Ovary (tissue), 9 donors: ENCODE measurements around the gene FAM229A. TPM values are rescaled to one million over a fixed set of nuclear protein-coding genes. Genes with fewer than 3 reads are reported as not detected.
"Not testable (repeated sequence)": the region's sequence is repeated elsewhere in the genome, so short reads cannot be mapped to it uniquely, and the experiment has no call there.

Experiments used
- DNase-seq, 5 donors: peaks; one replicate each; pipeline ENCODE4 v3.0.0-alpha.2; 2019 to 2020
- H3K27ac ChIP-seq, 2 donors: fragments of 200-600 bp; one replicate each; pipeline versions ENCODE4 v1.5.1 to v1.8.0; 2019 to 2022
- H3K27me3 ChIP-seq: fragments of 200-600 bp; one replicate; pipeline ENCODE4 v1.8.0; 2022
- H3K36me3 ChIP-seq: fragments of 200-600 bp; sonication (generic); one replicate; pipeline ENCODE4 v1.5.1; 2019
- H3K4me1 ChIP-seq: one replicate; pipeline ENCODE4 v1.8.1; 2013; ENCODE audit warnings: mild to moderate bottlenecking, moderate library complexity; ENCODE audit not compliant: insufficient read depth
- H3K4me3 ChIP-seq: fragments of 200-600 bp; sonication (generic); one replicate; pipeline ENCODE4 v1.5.1; 2017
- H3K9me3 ChIP-seq, 2 donors: fragments of 200-600 bp in 1 of 2; sonication (generic) in 1 of 2; one replicate each; pipeline versions ENCODE4 v1.5.1 to v1.8.1; 2013 to 2019; ENCODE audit warnings: mild to moderate bottlenecking in 1 of 2, moderate library complexity in 1 of 2
- EP300 ChIP-seq: sonication (generic); formaldehyde crosslinking; IDR thresholded peaks from one replicate; pipeline ENCODE4 v1.6.1; 2017; ENCODE audit warnings: antibody characterized with exemption
- POLR2A ChIP-seq: fragments of 450-650 bp; IDR thresholded peaks from one replicate; pipeline ENCODE4 v1.6.1; 2017; ENCODE audit warnings: antibody characterized with exemption, mild to moderate bottlenecking, moderate library complexity
- WGBS, 3 donors: extraction: QIAGEN DNeasy Blood & Tissue Kit in 1 of 3; methylation state at CpG; one replicate each; pipeline versions ENCODE4 v1.1.5 to v1.1.7; 2013 to 2017; 5-methylcytosine and 5-hydroxymethylcytosine counted together
- intact Hi-C, 4 donors: fragments of 100-400 bp; cut with DNase I; formaldehyde crosslinking; loops; one replicate each; pipeline versions ENCODE4 v1.11.0 to v1.15.1; 2022 to 2023
- polyA plus RNA-seq, 2 donors: library from polyadenylated mRNA; stranded (reverse); fragments of 200-250 nt in 1 of 2; fragments of 350-450 nt in 1 of 2; fragmentation: Illumina TruSeq in 1 of 2; extraction: RNeasy Lipid Tissue Mini Kit (QIAGEN cat#74804) in 1 of 2; gene quantifications; one replicate each; pipeline ENCODE4 v1.2.3, GENCODE V29; 2013 to 2014
- total RNA-seq, 7 donors: library from RNA; depleted of rRNA in 2 of 7; stranded (reverse); fragments of >200 nt in 2 of 7; fragmentation: NEBNext Ultra II Directional in 3 of 7; extraction: Animal tissue kit (Norgen Biotek cat#: 25700) in 3 of 7; gene quantifications; one replicate each; pipeline versions ENCODE4 v1.1.0 to v1.2.4, GENCODE V29; 2016 to 2023
- TF ChIP-seq, protein P1 (sequence below), 3 donors: fragments of 450-650 bp in 2 of 3; fragments of 200-600 bp in 1 of 3; IDR thresholded peaks; one replicate each; pipeline versions ENCODE4 v1.5.1 to v1.8.0; 2016 to 2022; ENCODE audit warnings: antibody characterized with exemption in 3 of 3, mild to moderate bottlenecking in 1 of 3
- donor health status: DM: no; HTN: no; CAD: no; lungs with moderate emphysema.
- donor health status: DM: no; HTN: no; CAD: no.
- donor health status: Bipolar disorder and iron deficiency.
- donor health status: DM: yes; HTN: yes; CAD: no.
- donor health status: DM: no; HTN: no; CAD: no.
- donor health status: DM: yes; HTN: yes; CAD: no.

Gene FAM229A
- total and polyA plus RNA-seq, 9 donors, result 3.0 to 27.0 (median 14.0) TPM

DNA sequence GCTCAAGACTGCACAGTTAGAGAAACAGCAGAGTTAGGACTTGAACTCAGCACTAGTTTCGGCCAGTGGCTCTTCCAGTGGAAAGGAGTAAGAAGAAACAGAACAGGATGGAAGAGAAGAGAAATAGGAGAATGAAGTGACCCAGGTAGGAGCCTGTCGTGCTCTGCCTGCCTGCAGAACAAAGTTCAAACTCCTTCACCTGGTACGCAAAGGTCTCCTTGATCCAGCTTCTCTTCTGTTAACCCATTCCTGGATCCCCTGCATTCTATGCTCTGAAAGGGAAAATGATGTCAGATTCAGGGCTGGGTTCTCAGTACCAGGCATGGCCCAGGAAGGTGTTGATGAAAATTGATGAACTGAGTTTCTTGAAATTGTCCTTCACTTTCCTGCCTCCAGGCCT, 3.9 kb downstream of the FAM229A start:
- no peak overlapping the region for H3K27ac ChIP-seq
- intact Hi-C loops, result no loop called here
- no peaks in the 10 kb centered on the region for H3K36me3 ChIP-seq
- H3K4me1 ChIP-seq, result peaks cover 20% of the 10 kb centered on the region
- DNase-seq, result no peak
- no peak for TF ChIP-seq POLR2A
- TF ChIP-seq EP300, result no peak
- TF ChIP-seq, protein P1, sequence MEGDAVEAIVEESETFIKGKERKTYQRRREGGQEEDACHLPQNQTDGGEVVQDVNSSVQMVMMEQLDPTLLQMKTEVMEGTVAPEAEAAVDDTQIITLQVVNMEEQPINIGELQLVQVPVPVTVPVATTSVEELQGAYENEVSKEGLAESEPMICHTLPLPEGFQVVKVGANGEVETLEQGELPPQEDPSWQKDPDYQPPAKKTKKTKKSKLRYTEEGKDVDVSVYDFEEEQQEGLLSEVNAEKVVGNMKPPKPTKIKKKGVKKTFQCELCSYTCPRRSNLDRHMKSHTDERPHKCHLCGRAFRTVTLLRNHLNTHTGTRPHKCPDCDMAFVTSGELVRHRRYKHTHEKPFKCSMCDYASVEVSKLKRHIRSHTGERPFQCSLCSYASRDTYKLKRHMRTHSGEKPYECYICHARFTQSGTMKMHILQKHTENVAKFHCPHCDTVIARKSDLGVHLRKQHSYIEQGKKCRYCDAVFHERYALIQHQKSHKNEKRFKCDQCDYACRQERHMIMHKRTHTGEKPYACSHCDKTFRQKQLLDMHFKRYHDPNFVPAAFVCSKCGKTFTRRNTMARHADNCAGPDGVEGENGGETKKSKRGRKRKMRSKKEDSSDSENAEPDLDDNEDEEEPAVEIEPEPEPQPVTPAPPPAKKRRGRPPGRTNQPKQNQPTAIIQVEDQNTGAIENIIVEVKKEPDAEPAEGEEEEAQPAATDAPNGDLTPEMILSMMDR (IDR thresholded peaks at IDR 0.05), result no peak
- no peak overlapping the region for H3K4me3 ChIP-seq
- 74 to 77% (median 76%) methylated on average over 3 of the region's 3 CpGs for WGBS, 3 donors
- no peaks in the 10 kb centered on the region for H3K27me3 ChIP-seq
- H3K9me3 ChIP-seq, result no peaks in the 10 kb centered on the region

DNA sequence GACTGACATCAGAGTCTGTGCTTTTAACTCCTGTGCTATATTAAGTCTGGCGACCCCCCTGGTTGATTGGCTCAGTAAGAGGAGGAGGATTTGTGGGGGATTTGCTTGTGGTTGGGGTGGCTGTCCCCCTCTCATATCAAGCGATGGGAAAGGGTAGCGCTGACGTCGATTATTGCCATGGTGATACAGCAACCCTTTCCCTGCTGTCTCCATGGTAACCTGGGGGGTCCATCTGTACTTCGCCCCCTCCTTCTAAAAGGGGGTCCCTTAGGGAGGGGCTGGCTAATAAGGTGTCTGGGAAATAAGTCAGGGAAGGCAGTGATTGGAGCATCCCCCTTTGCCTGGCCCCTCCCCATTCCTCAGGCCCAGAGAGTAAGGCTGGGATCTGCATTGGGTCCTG, 4.7 kb downstream of the FAM229A start:
- H3K27ac ChIP-seq, result no peak overlapping the region
- intact Hi-C loops, result no loop called here
- H3K9me3 ChIP-seq, result no peaks in the 10 kb centered on the region
- 43 to 55% (median 47%) methylated on average over 6 of the region's 6 CpGs for WGBS, 3 donors
- no peak overlapping the region for H3K4me3 ChIP-seq
- no peaks in the 10 kb centered on the region for H3K36me3 ChIP-seq
- no peak for DNase-seq
- peaks cover 27% of the 10 kb centered on the region for H3K4me1 ChIP-seq
- H3K27me3 ChIP-seq, result no peaks in the 10 kb centered on the region
- TF ChIP-seq EP300 (no peak), POLR2A (no peak)
- TF ChIP-seq, protein P1 (IDR thresholded peaks at IDR 0.05), result no peak

DNA sequence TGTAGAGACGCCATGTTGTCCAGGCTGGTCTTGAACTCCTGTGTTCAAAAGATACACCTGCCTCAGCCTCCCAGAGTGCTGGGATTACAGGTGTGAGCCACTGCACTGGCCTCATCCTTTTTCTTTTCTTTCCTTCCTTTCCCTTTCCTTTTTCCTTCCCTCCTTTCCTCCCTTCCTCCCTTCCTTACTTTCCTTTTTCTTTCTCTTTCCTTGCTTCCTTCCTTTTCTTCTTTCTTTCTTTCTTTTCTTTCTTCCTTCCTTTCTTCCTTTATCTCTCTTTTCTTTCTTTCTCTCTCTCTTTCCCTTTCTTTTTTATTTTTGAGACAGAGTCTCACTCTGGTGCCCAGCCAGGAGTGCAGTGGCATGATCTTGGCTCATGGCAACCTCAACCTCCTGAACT, 5.8 kb downstream of the FAM229A start:
- intact Hi-C loops, result no loop called here
- DNase-seq, result no peak
- TF ChIP-seq, protein P1 (IDR thresholded peaks at IDR 0.05), result no peak
- no peak for TF ChIP-seq EP300
- no peak for TF ChIP-seq POLR2A
- no peak overlapping the region for H3K4me3 ChIP-seq
- peaks cover 28% of the 10 kb centered on the region for H3K4me1 ChIP-seq
- H3K9me3 ChIP-seq, result no peaks in the 10 kb centered on the region
- WGBS, 3 donors, result 93 to 100% (median 96%) methylated on average over 1 of the region's 1 CpG
- H3K36me3 ChIP-seq, result no peaks in the 10 kb centered on the region
- no peaks in the 10 kb centered on the region for H3K27me3 ChIP-seq
- H3K27ac ChIP-seq, result no peak overlapping the region

DNA sequence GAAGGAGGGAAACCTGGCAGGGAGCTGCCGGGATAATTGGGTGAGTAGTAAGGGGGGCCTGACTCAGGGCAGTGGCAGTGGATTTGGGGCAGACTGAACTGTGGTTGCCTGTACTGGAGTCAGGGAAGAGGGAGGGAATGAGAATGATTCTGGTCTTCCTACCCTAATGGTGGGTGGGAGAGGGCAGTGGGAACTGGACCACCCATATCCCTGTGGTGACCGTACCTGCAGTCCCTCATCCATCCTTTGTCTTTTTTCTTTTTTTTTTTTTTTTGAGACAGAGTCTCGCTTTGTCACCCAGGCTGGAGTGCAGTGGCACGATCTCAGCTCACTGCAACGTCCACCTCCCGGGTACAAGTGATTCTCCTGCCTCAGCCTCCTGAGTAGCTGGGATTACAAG, 6.5 kb downstream of the FAM229A start:
- H3K36me3 ChIP-seq, H3K27me3 ChIP-seq, intact Hi-C loops, H3K4me3 ChIP-seq, H3K9me3 ChIP-seq, DNase-seq: not testable (repeated sequence)
- 90 to 97% (median 93%) methylated on average over 6 of the region's 6 CpGs for WGBS, 3 donors
- peak overlapping the region; percentile 9 to 94 for H3K27ac ChIP-seq
- H3K4me1 ChIP-seq, result peaks cover 24% of the 10 kb centered on the region

DNA sequence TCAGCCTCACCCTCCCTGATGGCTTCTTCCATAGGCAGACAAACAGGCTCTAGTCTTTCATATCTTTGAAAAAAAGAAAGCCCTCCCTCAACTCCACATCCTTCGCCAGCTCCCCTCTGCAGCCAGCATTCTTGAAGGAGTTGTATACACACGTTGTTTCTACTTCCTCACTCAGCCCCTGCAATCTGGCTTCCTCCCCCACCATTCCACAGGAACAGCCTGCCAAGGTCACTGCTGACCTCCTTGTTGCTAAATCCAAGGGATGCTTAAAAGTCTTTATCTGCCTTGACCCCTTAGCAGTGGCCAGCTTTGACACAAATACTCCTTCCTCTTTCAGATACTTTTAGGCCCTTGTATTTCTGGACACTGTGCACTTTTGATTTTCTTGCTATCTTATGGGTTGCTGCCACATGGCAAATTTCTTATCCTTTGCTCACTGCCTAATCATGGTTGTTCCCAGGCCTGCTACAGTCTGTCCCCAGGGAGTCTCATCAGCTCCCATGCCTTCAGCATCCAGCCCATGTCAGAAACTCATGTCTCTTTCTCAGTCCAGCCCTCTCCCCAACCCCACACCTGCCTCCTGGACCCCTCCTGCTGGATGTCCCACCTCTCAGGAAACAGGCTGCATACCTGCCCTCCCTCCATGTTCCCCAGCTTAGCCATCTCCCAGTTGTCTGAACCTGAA, 8.3 kb downstream of the FAM229A start:
- 2 to 4% (median 2%) methylated on average over 2 of the region's 2 CpGs for WGBS, 3 donors
- H3K27me3 ChIP-seq, result no peaks in the 10 kb centered on the region
- H3K4me1 ChIP-seq, result peaks cover 24% of the 10 kb centered on the region
- no peaks in the 10 kb centered on the region for H3K9me3 ChIP-seq
- TF ChIP-seq EP300 (no peak), POLR2A (no peak)
- TF ChIP-seq, protein P1 (IDR thresholded peaks at IDR 0.05), result no peak
- no peak overlapping the region for H3K4me3 ChIP-seq
- H3K27ac ChIP-seq, result peak overlapping the region; percentile 90 to 94
- intact Hi-C loops, result no loop called here
- DNase-seq, result peak; percentile 88 to 96 (median 93)
- H3K36me3 ChIP-seq, result no peaks in the 10 kb centered on the region
